ENCODE data around the gene DLST.
A peak's percentile ranks its signal among the peaks of the same experiment; 100 is the strongest.

DLST gene

DNA sequence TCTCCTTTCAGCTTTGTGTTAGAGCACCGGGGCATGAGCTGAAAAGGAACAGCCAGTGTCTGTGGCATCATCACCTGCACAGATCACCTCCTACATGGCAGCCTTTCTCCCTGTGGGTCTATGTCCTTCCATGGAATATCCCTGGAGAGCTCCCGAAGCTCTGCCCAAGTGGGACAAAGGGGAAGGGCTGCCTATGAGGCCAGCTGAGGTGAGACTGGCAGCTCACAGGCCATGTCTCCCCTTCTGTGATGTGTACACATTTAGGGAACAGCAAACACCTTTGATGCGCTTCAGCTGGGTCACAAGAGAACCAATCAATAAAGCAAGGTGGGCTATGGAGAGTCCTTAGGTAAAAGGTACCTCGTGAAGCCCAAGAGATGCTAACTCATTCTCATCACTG is 9.9 kb upstream of the DLST start:
- Histone ChIP-seq H3K36me3 (replicated peaks; ENCODE audit: low read depth, low read length) (no peaks in the 10 kb centered on the region), H3K27me3 (ENCODE audit: low read depth, low read length) (peaks cover 8% of the 10 kb centered on the region; the same call in 1 of the 2 replicates), H3K9me3 (ENCODE audit: insufficient read depth, low read length) (no peaks in the 10 kb centered on the region), H3K4me2 (ENCODE audit: low read length) (no peak overlapping the region), H2AFZ (ENCODE audit: low read depth, low read length) (no peak overlapping the region), H3K27ac (ENCODE audit: low read length) (no peak overlapping the region), H3K4me1 (ENCODE audit: low read length) (peaks cover 9% of the 10 kb centered on the region), H4K20me1 (ENCODE audit: insufficient read depth, low read length) (no peaks in the 10 kb centered on the region), H3K79me2 (ENCODE audit: low read length) (no peaks in the 10 kb centered on the region), H3K4me3 (ENCODE audit: low read length) (no peak overlapping the region), H3K9ac (ENCODE audit: low read length) (no peak overlapping the region)
- no peak for TF ChIP-seq EZH2phosphoT487 (IDR thresholded peaks at IDR 0.05; ENCODE audit: low read depth)
- TF ChIP-seq, protein P1, sequence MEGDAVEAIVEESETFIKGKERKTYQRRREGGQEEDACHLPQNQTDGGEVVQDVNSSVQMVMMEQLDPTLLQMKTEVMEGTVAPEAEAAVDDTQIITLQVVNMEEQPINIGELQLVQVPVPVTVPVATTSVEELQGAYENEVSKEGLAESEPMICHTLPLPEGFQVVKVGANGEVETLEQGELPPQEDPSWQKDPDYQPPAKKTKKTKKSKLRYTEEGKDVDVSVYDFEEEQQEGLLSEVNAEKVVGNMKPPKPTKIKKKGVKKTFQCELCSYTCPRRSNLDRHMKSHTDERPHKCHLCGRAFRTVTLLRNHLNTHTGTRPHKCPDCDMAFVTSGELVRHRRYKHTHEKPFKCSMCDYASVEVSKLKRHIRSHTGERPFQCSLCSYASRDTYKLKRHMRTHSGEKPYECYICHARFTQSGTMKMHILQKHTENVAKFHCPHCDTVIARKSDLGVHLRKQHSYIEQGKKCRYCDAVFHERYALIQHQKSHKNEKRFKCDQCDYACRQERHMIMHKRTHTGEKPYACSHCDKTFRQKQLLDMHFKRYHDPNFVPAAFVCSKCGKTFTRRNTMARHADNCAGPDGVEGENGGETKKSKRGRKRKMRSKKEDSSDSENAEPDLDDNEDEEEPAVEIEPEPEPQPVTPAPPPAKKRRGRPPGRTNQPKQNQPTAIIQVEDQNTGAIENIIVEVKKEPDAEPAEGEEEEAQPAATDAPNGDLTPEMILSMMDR (IDR thresholded peaks at IDR 0.05; ENCODE audit: low read depth, low read length): no peak

DNA sequence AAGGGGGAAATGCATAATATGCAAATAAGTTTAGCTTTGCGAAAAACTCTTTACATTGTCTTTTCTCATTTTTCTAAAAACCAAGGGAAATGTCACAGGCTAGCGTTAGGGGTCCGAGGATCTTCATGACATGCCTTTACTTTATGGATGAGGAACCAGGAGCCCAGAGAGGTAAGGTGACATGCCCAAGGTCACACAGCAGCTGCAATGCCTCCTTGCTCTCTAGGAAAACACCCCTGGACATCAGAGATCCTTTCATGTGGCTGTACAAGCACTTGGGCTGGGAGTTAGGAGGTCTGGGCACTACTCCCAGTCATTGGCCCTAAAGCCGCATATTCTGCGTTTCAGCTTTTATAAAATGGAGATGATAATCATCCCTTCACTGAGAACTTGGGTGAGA is 6.5 kb upstream of the DLST start:
- Histone ChIP-seq H3K27me3 (ENCODE audit: low read depth, low read length) (no peaks in the 10 kb centered on the region), H3K27ac (ENCODE audit: low read length) (no peak overlapping the region), H3K4me1 (ENCODE audit: low read length) (peaks cover 9% of the 10 kb centered on the region), H3K4me2 (ENCODE audit: low read length) (no peak overlapping the region), H2AFZ (ENCODE audit: low read depth, low read length) (no peak overlapping the region), H3K79me2 (ENCODE audit: low read length) (no peaks in the 10 kb centered on the region), H3K4me3 (ENCODE audit: low read length) (no peak overlapping the region), H3K36me3 (replicated peaks; ENCODE audit: low read depth, low read length) (no peaks in the 10 kb centered on the region), H3K9me3 (ENCODE audit: insufficient read depth, low read length) (no peaks in the 10 kb centered on the region), H4K20me1 (ENCODE audit: insufficient read depth, low read length) (no peaks in the 10 kb centered on the region), H3K9ac (ENCODE audit: low read length) (no peak overlapping the region)
- TF ChIP-seq, protein P1 (IDR thresholded peaks at IDR 0.05; ENCODE audit: low read depth, low read length): no peak
- TF ChIP-seq EZH2phosphoT487 (IDR thresholded peaks at IDR 0.05; ENCODE audit: low read depth): no peak

DNA sequence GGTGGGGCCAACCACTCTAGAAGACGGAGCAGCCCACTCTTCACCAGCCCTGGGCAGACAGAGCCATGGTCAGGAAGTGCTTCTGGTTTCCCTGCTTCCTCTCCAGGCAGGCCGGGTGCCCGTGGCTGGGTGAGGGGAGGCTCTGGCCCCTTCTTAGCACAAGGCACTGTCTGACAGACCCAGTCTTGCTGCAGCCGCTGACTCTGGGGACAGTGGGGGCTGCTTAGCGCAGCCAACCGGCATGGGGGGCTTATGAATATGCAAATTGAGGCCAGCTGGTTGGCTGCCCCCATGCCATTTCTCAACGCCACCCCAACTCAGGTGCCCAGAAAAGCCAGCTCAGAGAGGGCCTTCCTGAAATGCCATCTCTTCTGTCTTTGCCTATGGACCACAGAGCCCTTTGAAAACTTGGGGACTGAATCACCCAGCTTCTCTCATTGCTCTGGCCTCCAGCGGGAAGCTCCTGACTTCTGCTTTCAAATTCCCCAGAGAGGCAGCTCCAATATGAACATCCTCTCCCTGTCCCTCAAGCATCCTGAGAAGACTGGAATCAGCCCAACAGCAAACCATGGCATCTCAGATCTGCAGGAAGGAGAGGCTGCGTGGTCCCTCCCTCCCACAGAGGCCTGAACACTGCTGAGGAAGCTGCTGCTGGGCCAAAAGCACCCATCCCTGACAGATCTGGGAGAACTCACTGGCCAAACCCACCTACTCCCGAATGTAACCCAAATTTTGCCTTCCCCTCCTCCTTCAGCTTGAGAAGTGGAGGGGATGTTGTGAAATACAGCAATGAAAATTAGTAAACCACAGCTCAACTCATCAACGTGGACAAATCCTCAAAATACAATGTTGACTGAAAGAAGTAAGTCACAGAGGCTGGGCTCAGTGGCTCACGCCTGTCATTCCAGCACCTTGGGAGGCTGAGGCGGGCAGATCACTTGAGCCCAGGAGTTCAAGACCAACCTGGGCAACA is 5.5 kb upstream of the DLST start, which contains the start of gene PROX2:
Gene PROX2, minus strand, starts transcription at position 205 of the 973 bp plus-strand sequence. CDS start 12,311 bp downstream, outside the sequence.
- H4K20me1 ChIP-seq (ENCODE audit: insufficient read depth, low read length): no peaks in the 10 kb centered on the region
- peak within 1 kb of the TSS; percentile 23; the same call in 1 of the 2 replicates for H3K4me3 ChIP-seq (ENCODE audit: low read length)
- H3K4me2 ChIP-seq (ENCODE audit: low read length): peak within 1 kb of the TSS; percentile 31
- H3K9ac ChIP-seq (ENCODE audit: low read length): no peak within 1 kb of the TSS
- no peak for TF ChIP-seq EZH2phosphoT487 (IDR thresholded peaks at IDR 0.05; ENCODE audit: low read depth)
- TF ChIP-seq, protein P1 (IDR thresholded peaks at IDR 0.05; ENCODE audit: low read depth, low read length): no peak
- peak within 1 kb of the TSS; percentile 62 for H2AFZ ChIP-seq (ENCODE audit: low read depth, low read length)
- H3K9me3 ChIP-seq (ENCODE audit: insufficient read depth, low read length): no peaks in the 10 kb centered on the region
- no peak within 1 kb of the TSS for H3K27ac ChIP-seq (ENCODE audit: low read length)
- H3K36me3 ChIP-seq (replicated peaks; ENCODE audit: low read depth, low read length): no peaks in the 10 kb centered on the region
- H3K79me2 ChIP-seq (ENCODE audit: low read length): no peaks in the 10 kb centered on the region
- peaks cover 14% of the 10 kb centered on the region for H3K4me1 ChIP-seq (ENCODE audit: low read length)
- H3K27me3 ChIP-seq (ENCODE audit: low read depth, low read length): no peaks in the 10 kb centered on the region

DNA sequence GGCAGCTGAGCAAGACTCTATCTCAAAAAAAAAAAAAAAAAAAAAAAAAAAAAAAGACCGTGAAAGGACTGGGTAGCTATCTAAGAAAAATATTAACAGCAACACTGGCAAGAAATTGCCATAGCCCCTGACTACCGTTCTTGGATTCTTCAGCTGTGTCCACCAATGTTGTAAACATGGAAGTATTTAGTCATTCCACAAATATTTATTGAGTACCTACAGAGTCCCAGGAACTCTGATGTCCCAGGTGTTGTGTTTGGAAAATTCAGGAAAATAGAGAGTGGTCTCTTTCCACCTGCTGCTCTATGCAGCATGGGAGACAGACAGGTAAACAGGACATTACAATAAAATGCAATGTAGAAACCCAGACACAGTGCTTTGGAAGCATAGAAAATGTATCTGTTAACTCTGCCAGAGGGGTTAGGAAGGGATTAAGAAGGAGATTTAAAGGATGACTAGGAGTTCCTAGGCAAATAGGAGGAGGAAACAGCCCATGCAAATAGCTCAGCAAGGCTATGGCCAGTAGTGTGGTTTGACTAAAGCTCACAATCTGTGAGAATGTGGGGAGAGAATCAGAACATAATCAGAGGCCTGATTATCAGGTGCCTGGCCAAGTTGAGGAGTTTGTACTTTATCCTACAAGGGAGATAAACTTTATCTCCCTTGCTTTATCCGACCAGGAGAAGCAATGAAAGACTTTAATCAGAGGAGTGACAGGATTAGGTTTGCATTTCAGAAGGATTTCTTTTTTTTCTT is 2.1 kb upstream of the DLST start:
- Histone ChIP-seq H3K27me3 (ENCODE audit: low read depth, low read length) (no peaks in the 10 kb centered on the region), H4K20me1 (ENCODE audit: insufficient read depth, low read length) (peaks cover 24% of the 10 kb centered on the region), H3K27ac (ENCODE audit: low read length) (no peak overlapping the region), H3K4me1 (ENCODE audit: low read length) (peaks cover 28% of the 10 kb centered on the region), H3K4me3 (ENCODE audit: low read length) (no peak overlapping the region), H3K4me2 (ENCODE audit: low read length) (no peak overlapping the region), H3K36me3 (replicated peaks; ENCODE audit: low read depth, low read length) (peaks cover 7% of the 10 kb centered on the region), H3K79me2 (ENCODE audit: low read length) (peaks cover 32% of the 10 kb centered on the region), H3K9ac (ENCODE audit: low read length) (no peak overlapping the region), H2AFZ (ENCODE audit: low read depth, low read length) (no peak overlapping the region; the same call in none of the 2 replicates), H3K9me3 (ENCODE audit: insufficient read depth, low read length) (no peaks in the 10 kb centered on the region)
- TF ChIP-seq, protein P1 (IDR thresholded peaks at IDR 0.05; ENCODE audit: low read depth, low read length): no peak
- no peak for TF ChIP-seq EZH2phosphoT487 (IDR thresholded peaks at IDR 0.05; ENCODE audit: low read depth)
